Liver (tissue), 9 donors: ENCODE data around the gene CEP128. TPM values are rescaled to one million over a fixed set of nuclear protein-coding genes. Genes with fewer than 3 reads are reported as not detected.

Experiments used
- DNase-seq: peaks from one replicate; pipeline ENCODE4 v3.0.0-alpha.2; 2017; ENCODE audit warnings: low spot score
- H3K27ac ChIP-seq, 2 donors: one replicate each; pipeline ENCODE4 v1.7.0; 2013; ENCODE audit warnings: inconsistent platforms in 2 of 2, low read length in 2 of 2, control low read depth in 1 of 2, low read depth in 1 of 2, mild to moderate bottlenecking in 1 of 2
- H3K27me3 ChIP-seq, 4 donors: one replicate each; pipeline versions ENCODE4 v1.6.1 to v1.7.0; 2013; ENCODE audit warnings: low read length in 3 of 4, inconsistent platforms in 1 of 4, mild to moderate bottlenecking in 1 of 4, moderate library complexity in 1 of 4; ENCODE audit not compliant: control insufficient read depth in 4 of 4, insufficient read depth in 4 of 4
- H3K36me3 ChIP-seq, 4 donors: one replicate each; pipeline versions ENCODE4 v1.6.1 to v1.7.0; 2013; ENCODE audit warnings: low read length in 3 of 4, mild to moderate bottlenecking in 3 of 4, low read depth in 1 of 4, moderate library complexity in 1 of 4; ENCODE audit not compliant: control insufficient read depth in 4 of 4, insufficient read depth in 3 of 4
- H3K4me1 ChIP-seq, 4 donors: one replicate each; pipeline versions ENCODE4 v1.6.1 to v1.7.0; 2013; ENCODE audit warnings: low read length in 3 of 4, mild to moderate bottlenecking in 3 of 4, moderate library complexity in 1 of 4; ENCODE audit not compliant: control insufficient read depth in 4 of 4, insufficient read depth in 4 of 4
- H3K4me3 ChIP-seq, 3 donors: one replicate each; pipeline versions ENCODE4 v1.6.1 to v1.7.0; 2013; ENCODE audit warnings: low read length in 3 of 3, control low read depth in 1 of 3, low read depth in 1 of 3, mild to moderate bottlenecking in 1 of 3
- H3K9ac ChIP-seq, 2 donors: one replicate each; pipeline ENCODE4 v1.7.0; 2013; ENCODE audit warnings: low read length in 2 of 2, mild to moderate bottlenecking in 2 of 2, moderate library complexity in 2 of 2, control low read depth in 1 of 2, low read depth in 1 of 2
- H3K9me3 ChIP-seq, 4 donors: one replicate each; pipeline versions ENCODE4 v1.6.1 to v1.7.0; 2013; ENCODE audit warnings: low read length in 3 of 4; ENCODE audit not compliant: control insufficient read depth in 4 of 4
- GABPA ChIP-seq, 2 donors: IDR thresholded peaks in 1 of 2; conservative IDR thresholded peaks in 1 of 2; 2 replicates each; pipeline ENCODE4 v1.6.1; 2016; ENCODE audit warnings: antibody characterized with exemption in 2 of 2, mild to moderate bottlenecking in 1 of 2, moderate library complexity in 1 of 2
- HNF4A ChIP-seq, 2 donors: conservative IDR thresholded peaks; 2 replicates each; pipeline ENCODE4 v1.6.1; 2016; ENCODE audit warnings: antibody characterized with exemption in 2 of 2, mild to moderate bottlenecking in 2 of 2
- HNF4G ChIP-seq: IDR thresholded peaks from 2 replicates; pipeline ENCODE4 v1.6.1; 2016; ENCODE audit warnings: antibody characterized with exemption
- JUND ChIP-seq, 2 donors: IDR thresholded peaks; 2 replicates each; pipeline ENCODE4 v1.6.1; 2016; ENCODE audit warnings: antibody characterized with exemption in 2 of 2
- NR2F2 ChIP-seq: IDR thresholded peaks from 2 replicates; pipeline ENCODE4 v1.6.1; 2016; ENCODE audit warnings: antibody characterized with exemption
- RAD21 ChIP-seq, 2 donors: IDR thresholded peaks; 2 replicates each; pipeline ENCODE4 v1.6.1; 2016; ENCODE audit warnings: antibody characterized with exemption in 2 of 2, mild to moderate bottlenecking in 2 of 2
- RXRA ChIP-seq, 2 donors: IDR thresholded peaks; 2 replicates each; pipeline ENCODE4 v1.6.1; 2017 to 2018; ENCODE audit warnings: antibody characterized with exemption in 2 of 2, mild to moderate bottlenecking in 1 of 2
- SP1 ChIP-seq: IDR thresholded peaks from 2 replicates; pipeline ENCODE4 v1.6.1; 2018; ENCODE audit warnings: antibody characterized with exemption, mild to moderate bottlenecking
- TAF1 ChIP-seq: conservative IDR thresholded peaks from 2 replicates; pipeline ENCODE4 v1.6.1; 2016; ENCODE audit warnings: antibody characterized with exemption, mild to moderate bottlenecking
- YY1 ChIP-seq: IDR thresholded peaks from 2 replicates; pipeline ENCODE4 v1.6.1; 2016; ENCODE audit warnings: antibody characterized with exemption, mild to moderate bottlenecking
- WGBS: extraction: QIAGEN DNeasy Blood & Tissue Kit; methylation state at CpG from one replicate; pipeline ENCODE4 v1.1.7; 2013; 5-methylcytosine and 5-hydroxymethylcytosine counted together
- polyA plus RNA-seq, 2 donors: library from polyadenylated mRNA; stranded (reverse) in 1 of 2; unstranded in 1 of 2; fragments of 200-250 nt in 1 of 2; fragments of >200 nt in 1 of 2; fragmentation: Nextera tagmentation in 1 of 2; extraction: Ambion mirVana in 1 of 2; gene quantifications; one replicate each; pipeline versions ENCODE4 v1.2.1 to v1.2.3, GENCODE V29; 2013 to 2015
- total RNA-seq, 2 donors: library from RNA; depleted of rRNA; stranded (reverse); fragments of >200 nt; gene quantifications; one replicate each; pipeline ENCODE4 v1.2.3, GENCODE V29; 2014
- TF ChIP-seq, protein P1 (sequence below): IDR thresholded peaks from 2 replicates; pipeline ENCODE4 v1.6.1; 2016; ENCODE audit warnings: antibody characterized with exemption
- TF ChIP-seq, protein P2 (sequence below): IDR thresholded peaks from 2 replicates; pipeline ENCODE4 v1.6.1; 2016; ENCODE audit warnings: antibody characterized with exemption
- TF ChIP-seq, protein P3 (sequence below): IDR thresholded peaks from 2 replicates; pipeline ENCODE4 v1.6.1; 2016; ENCODE audit warnings: antibody characterized with exemption, mild to moderate bottlenecking
- TF ChIP-seq, protein P4 (sequence below): fragments of 150-350 bp; IDR thresholded peaks from 2 replicates; pipeline ENCODE4 v1.5.1; 2017; ENCODE audit warnings: improper control_type of control experiment, low read depth, low read length; ENCODE audit not compliant: missing input control
- TF ChIP-seq, protein P5 (sequence below): IDR thresholded peaks from 2 replicates; pipeline ENCODE4 v1.6.1; 2016; ENCODE audit warnings: antibody characterized with exemption
- donor health status: healthy.
- donor health status: healthy.
- donor health status: healthy.
- donor health status: healthy.
- donor health status: healthy.

CEP128 gene
- total and polyA plus RNA-seq, 4 donors = 0.27 to 3.8 (median 1.4) TPM

DNA sequence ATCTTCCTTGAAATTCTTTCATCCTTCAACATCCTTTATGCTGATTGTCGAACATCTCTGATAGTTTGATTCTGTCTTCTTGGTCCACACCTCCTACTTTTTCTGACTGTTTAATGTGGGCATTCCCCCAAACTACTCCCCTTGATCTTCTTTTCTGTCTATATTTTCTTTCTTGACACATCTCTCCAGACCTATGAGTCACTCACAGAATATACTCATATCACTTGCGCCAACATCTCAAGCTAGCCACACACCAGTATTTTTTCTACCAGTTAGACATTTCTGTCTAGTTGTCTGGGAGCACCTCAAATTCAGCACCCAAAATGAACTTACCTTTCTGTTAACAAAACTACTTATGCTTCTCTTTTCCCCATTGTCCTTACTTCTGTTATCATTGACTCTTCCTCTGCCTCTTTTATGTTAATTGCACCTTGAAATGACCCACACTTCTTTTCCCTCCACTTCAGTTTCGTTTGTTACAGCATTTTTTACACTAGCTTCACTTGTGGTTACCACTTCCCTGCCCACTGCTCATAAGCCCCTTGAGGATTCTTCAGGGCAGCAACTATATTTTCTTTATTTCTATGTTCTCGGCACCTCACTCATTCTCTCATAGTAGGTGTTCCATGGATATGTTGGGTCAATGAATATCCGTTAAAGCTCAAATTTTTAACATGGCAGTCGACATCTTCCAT is 47.3 kb upstream of the CEP128 start:
- no peak overlapping the region for H3K4me3 ChIP-seq
- no peak for DNase-seq
- WGBS = 84% methylated on average over 6 of the region's 6 CpGs
- no peak overlapping the region for H3K9ac ChIP-seq
- peaks cover 3 to 17% (median 11%) of the 10 kb centered on the region in 4 donors for H3K4me1 ChIP-seq
- TF ChIP-seq, protein P1, sequence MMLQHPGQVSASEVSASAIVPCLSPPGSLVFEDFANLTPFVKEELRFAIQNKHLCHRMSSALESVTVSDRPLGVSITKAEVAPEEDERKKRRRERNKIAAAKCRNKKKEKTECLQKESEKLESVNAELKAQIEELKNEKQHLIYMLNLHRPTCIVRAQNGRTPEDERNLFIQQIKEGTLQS = no peak
- TF ChIP-seq TAF1 (no peak), GABPA (IDR thresholded peaks at IDR 0.05 in 1 of 2, conservative IDR thresholded peaks at IDR 0.05 in 1 of 2) (no peak), JUND (IDR thresholded peaks at IDR 0.05) (no peak), HNF4G (no peak)
- TF ChIP-seq, protein P2, sequence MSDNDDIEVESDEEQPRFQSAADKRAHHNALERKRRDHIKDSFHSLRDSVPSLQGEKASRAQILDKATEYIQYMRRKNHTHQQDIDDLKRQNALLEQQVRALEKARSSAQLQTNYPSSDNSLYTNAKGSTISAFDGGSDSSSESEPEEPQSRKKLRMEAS = no peak
- TF ChIP-seq, protein P3, sequence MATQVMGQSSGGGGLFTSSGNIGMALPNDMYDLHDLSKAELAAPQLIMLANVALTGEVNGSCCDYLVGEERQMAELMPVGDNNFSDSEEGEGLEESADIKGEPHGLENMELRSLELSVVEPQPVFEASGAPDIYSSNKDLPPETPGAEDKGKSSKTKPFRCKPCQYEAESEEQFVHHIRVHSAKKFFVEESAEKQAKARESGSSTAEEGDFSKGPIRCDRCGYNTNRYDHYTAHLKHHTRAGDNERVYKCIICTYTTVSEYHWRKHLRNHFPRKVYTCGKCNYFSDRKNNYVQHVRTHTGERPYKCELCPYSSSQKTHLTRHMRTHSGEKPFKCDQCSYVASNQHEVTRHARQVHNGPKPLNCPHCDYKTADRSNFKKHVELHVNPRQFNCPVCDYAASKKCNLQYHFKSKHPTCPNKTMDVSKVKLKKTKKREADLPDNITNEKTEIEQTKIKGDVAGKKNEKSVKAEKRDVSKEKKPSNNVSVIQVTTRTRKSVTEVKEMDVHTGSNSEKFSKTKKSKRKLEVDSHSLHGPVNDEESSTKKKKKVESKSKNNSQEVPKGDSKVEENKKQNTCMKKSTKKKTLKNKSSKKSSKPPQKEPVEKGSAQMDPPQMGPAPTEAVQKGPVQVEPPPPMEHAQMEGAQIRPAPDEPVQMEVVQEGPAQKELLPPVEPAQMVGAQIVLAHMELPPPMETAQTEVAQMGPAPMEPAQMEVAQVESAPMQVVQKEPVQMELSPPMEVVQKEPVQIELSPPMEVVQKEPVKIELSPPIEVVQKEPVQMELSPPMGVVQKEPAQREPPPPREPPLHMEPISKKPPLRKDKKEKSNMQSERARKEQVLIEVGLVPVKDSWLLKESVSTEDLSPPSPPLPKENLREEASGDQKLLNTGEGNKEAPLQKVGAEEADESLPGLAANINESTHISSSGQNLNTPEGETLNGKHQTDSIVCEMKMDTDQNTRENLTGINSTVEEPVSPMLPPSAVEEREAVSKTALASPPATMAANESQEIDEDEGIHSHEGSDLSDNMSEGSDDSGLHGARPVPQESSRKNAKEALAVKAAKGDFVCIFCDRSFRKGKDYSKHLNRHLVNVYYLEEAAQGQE = no peak
- TF ChIP-seq, protein P4, sequence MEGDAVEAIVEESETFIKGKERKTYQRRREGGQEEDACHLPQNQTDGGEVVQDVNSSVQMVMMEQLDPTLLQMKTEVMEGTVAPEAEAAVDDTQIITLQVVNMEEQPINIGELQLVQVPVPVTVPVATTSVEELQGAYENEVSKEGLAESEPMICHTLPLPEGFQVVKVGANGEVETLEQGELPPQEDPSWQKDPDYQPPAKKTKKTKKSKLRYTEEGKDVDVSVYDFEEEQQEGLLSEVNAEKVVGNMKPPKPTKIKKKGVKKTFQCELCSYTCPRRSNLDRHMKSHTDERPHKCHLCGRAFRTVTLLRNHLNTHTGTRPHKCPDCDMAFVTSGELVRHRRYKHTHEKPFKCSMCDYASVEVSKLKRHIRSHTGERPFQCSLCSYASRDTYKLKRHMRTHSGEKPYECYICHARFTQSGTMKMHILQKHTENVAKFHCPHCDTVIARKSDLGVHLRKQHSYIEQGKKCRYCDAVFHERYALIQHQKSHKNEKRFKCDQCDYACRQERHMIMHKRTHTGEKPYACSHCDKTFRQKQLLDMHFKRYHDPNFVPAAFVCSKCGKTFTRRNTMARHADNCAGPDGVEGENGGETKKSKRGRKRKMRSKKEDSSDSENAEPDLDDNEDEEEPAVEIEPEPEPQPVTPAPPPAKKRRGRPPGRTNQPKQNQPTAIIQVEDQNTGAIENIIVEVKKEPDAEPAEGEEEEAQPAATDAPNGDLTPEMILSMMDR = no peak
- H3K9me3 ChIP-seq = no peaks in the 10 kb centered on the region
- H3K36me3 ChIP-seq = no peaks in the 10 kb centered on the region
- H3K27me3 ChIP-seq = no peaks in the 10 kb centered on the region
- no peak overlapping the region for H3K27ac ChIP-seq

DNA sequence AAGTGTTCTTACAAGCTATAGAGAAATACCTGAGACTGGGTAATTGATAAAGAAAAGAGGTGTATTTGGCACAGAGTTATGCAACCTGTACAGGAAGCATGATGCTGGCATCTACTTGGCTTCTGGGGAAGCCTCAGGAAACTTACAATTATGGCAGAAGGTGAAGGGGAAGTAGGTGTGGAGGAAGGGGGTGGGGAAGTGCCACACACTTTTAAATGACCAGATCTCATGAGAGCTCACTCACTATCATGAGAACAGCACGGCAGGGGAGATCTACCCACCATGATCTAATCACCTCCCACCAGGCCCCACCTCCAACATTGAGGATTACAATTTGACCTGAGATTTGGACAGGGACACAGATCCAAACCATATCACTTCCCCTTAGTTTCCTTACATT is 46.7 kb upstream of the CEP128 start:
- no peak overlapping the region for H3K9ac ChIP-seq
- no peaks in the 10 kb centered on the region for H3K9me3 ChIP-seq
- WGBS = 60% methylated on average over 1 of the region's 1 CpG
- H3K4me3 ChIP-seq = no peak overlapping the region
- no peaks in the 10 kb centered on the region for H3K36me3 ChIP-seq
- no peaks in the 10 kb centered on the region for H3K27me3 ChIP-seq
- peaks cover 3 to 17% (median 11%) of the 10 kb centered on the region in 4 donors for H3K4me1 ChIP-seq
- no peak for DNase-seq
- H3K27ac ChIP-seq = no peak overlapping the region
- TF ChIP-seq, protein P2 = no peak
- TF ChIP-seq RAD21 (IDR thresholded peaks at IDR 0.05) = no peak
- TF ChIP-seq, protein P3 = no peak
- TF ChIP-seq JUND (IDR thresholded peaks at IDR 0.05) = no peak
- no peak for TF ChIP-seq RXRA (IDR thresholded peaks at IDR 0.05)
- TF ChIP-seq SP1 = no peak
- TF ChIP-seq YY1 = no peak
- TF ChIP-seq, protein P1 = no peak
- no peak for TF ChIP-seq HNF4A (conservative IDR thresholded peaks at IDR 0.05)
- no peak for TF ChIP-seq NR2F2
- TF ChIP-seq, protein P5, sequence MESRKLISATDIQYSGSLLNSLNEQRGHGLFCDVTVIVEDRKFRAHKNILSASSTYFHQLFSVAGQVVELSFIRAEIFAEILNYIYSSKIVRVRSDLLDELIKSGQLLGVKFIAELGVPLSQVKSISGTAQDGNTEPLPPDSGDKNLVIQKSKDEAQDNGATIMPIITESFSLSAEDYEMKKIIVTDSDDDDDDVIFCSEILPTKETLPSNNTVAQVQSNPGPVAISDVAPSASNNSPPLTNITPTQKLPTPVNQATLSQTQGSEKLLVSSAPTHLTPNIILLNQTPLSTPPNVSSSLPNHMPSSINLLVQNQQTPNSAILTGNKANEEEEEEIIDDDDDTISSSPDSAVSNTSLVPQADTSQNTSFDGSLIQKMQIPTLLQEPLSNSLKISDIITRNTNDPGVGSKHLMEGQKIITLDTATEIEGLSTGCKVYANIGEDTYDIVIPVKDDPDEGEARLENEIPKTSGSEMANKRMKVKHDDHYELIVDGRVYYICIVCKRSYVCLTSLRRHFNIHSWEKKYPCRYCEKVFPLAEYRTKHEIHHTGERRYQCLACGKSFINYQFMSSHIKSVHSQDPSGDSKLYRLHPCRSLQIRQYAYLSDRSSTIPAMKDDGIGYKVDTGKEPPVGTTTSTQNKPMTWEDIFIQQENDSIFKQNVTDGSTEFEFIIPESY = no peak
- no peak for TF ChIP-seq TAF1
- TF ChIP-seq, protein P4 = no peak
